ENCODE results near the gene CD226. TPM values are rescaled to one million over a fixed set of nuclear protein-coding genes. Genes with fewer than 3 reads are reported as not detected.

CD226 gene
- total RNA-seq, 1 experiment from 2014 or later, result 1.2 TPM

DNA sequence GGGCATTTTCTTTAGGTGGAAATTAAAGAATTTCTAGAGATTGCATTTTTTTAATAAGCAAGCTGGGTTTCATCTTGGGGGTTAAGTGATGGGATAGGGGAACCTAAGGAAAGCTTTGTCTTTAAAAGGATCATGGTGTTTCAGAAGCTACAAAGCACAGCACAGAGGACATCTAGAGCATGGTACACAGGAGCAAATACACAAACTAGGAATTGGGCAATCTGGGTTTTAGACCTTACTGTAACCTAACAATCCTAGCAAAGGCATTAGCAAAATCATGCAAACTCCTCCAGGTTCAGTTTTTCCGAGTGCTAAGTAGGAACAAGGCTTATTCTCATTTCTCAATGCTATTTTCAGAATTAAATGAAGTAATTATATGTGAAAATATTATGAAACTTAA, 134.1 kb downstream of the CD226 start:
- H2AFZ ChIP-seq (ENCODE audit: low read depth, low read length, poor library complexity, severe bottlenecking), result no peak overlapping the region
- H3K4me3 ChIP-seq (replicated peaks in 1 of 2; ENCODE audit: low read depth in 1 of 2, low read length in 2 of 2), result no peak overlapping the region
- H3K27me3 ChIP-seq (ENCODE audit: insufficient read depth, low read length), result no peaks in the 10 kb centered on the region
- H4K20me1 ChIP-seq (ENCODE audit: insufficient read depth), result no peaks in the 10 kb centered on the region
- no peaks in the 10 kb centered on the region for H3K4me1 ChIP-seq (ENCODE audit: control insufficient read depth in 1 of 2, insufficient read depth in 2 of 2, low read length in 2 of 2)
- CTCF ChIA-PET, result no interaction called here
- H3K9me2 ChIP-seq (ENCODE audit: insufficient read depth), result no peaks in the 10 kb centered on the region
- no peak overlapping the region for H3K4me2 ChIP-seq (ENCODE audit: low read length)
- no peak overlapping the region for H3K9ac ChIP-seq (ENCODE audit: low read length)
- DNase-seq (ENCODE audit: low read depth, low spot score) (no peak), ATAC-seq (no peak)
- H3K27ac ChIP-seq (ENCODE audit: low read depth, low read length), result no peak overlapping the region
- intact Hi-C loops (cut with micrococcal nuclease), result no loop called here
- no TSS peak for BruUV-seq (replicated peaks)
- POLR2A ChIA-PET, result no interaction called here
- RAD21 ChIA-PET (ENCODE audit: low non-redundant PET in 1 of 2, low total read pairs in 2 of 2, uncharacterized antibody in 2 of 2, unreplicated experiment in 2 of 2), result no interaction called here
- H3K79me2 ChIP-seq (ENCODE audit: insufficient read depth, low read length), result no peaks in the 10 kb centered on the region
- H3K36me3 ChIP-seq (ENCODE audit: control insufficient read depth in 1 of 2, insufficient read depth in 2 of 2, low read length in 2 of 2), result no peaks in the 10 kb centered on the region
- TF ChIP-seq, protein P1, sequence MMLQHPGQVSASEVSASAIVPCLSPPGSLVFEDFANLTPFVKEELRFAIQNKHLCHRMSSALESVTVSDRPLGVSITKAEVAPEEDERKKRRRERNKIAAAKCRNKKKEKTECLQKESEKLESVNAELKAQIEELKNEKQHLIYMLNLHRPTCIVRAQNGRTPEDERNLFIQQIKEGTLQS (IDR thresholded peaks at IDR 0.05), result no peak
- TF ChIP-seq, protein P2, sequence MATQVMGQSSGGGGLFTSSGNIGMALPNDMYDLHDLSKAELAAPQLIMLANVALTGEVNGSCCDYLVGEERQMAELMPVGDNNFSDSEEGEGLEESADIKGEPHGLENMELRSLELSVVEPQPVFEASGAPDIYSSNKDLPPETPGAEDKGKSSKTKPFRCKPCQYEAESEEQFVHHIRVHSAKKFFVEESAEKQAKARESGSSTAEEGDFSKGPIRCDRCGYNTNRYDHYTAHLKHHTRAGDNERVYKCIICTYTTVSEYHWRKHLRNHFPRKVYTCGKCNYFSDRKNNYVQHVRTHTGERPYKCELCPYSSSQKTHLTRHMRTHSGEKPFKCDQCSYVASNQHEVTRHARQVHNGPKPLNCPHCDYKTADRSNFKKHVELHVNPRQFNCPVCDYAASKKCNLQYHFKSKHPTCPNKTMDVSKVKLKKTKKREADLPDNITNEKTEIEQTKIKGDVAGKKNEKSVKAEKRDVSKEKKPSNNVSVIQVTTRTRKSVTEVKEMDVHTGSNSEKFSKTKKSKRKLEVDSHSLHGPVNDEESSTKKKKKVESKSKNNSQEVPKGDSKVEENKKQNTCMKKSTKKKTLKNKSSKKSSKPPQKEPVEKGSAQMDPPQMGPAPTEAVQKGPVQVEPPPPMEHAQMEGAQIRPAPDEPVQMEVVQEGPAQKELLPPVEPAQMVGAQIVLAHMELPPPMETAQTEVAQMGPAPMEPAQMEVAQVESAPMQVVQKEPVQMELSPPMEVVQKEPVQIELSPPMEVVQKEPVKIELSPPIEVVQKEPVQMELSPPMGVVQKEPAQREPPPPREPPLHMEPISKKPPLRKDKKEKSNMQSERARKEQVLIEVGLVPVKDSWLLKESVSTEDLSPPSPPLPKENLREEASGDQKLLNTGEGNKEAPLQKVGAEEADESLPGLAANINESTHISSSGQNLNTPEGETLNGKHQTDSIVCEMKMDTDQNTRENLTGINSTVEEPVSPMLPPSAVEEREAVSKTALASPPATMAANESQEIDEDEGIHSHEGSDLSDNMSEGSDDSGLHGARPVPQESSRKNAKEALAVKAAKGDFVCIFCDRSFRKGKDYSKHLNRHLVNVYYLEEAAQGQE (IDR thresholded peaks at IDR 0.05; ENCODE audit: low read depth), result no peak
- TF ChIP-seq, protein P3, sequence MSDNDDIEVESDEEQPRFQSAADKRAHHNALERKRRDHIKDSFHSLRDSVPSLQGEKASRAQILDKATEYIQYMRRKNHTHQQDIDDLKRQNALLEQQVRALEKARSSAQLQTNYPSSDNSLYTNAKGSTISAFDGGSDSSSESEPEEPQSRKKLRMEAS (IDR thresholded peaks at IDR 0.05), result no peak
- TF ChIP-seq TCF7L2 (IDR thresholded peaks at IDR 0.05; ENCODE audit: borderline replicate concordance, extremely low read depth, insufficient read depth, insufficient read length) (no peak), POLR2A (IDR thresholded peaks at IDR 0.05; ENCODE audit: borderline replicate concordance, extremely low read depth, insufficient read depth, insufficient read length) (no peak)
- no peaks in the 10 kb centered on the region for H3K9me3 ChIP-seq (ENCODE audit: control insufficient read depth in 1 of 2, insufficient read depth in 1 of 2, low read depth in 1 of 2, low read length in 2 of 2)

DNA sequence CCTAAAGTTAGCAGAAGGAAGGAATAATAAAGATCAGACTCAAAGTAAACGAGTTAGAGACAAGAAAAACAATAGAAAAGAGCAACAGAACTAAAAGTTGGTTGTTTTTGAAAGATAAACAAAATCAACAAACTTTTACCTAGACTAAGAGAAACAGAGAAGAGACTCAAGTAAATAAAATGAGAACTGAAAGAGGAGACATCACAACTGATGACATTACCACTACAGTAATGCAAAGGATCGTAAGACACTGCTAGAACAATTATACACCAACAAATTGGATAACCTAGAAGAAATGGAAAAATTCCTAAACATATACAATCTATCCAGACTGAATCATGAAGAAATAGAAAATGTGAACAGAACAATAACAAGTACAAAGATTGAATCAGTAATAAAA, 139.3 kb downstream of the CD226 start:
- POLR2A ChIA-PET, result no interaction called here
- CTCF ChIA-PET, result no interaction called here
- Histone ChIP-seq H3K9me3 (ENCODE audit: control insufficient read depth in 1 of 2, insufficient read depth in 1 of 2, low read depth in 1 of 2, low read length in 2 of 2) (no peaks in the 10 kb centered on the region), H3K27ac (ENCODE audit: low read depth, low read length) (no peak overlapping the region), H3K27me3 (ENCODE audit: insufficient read depth, low read length) (no peaks in the 10 kb centered on the region), H3K9ac (ENCODE audit: low read length) (no peak overlapping the region), H3K79me2 (ENCODE audit: insufficient read depth, low read length) (no peaks in the 10 kb centered on the region), H3K4me2 (ENCODE audit: low read length) (no peak overlapping the region), H3K36me3 (ENCODE audit: control insufficient read depth in 1 of 2, insufficient read depth in 2 of 2, low read length in 2 of 2) (no peaks in the 10 kb centered on the region), H3K4me1 (ENCODE audit: control insufficient read depth in 1 of 2, insufficient read depth in 2 of 2, low read length in 2 of 2) (no peaks in the 10 kb centered on the region), H2AFZ (ENCODE audit: low read depth, low read length, poor library complexity, severe bottlenecking) (no peak overlapping the region), H3K9me2 (ENCODE audit: insufficient read depth) (no peaks in the 10 kb centered on the region), H3K4me3 (replicated peaks in 1 of 2; ENCODE audit: low read depth in 1 of 2, low read length in 2 of 2) (no peak overlapping the region), H4K20me1 (ENCODE audit: insufficient read depth) (no peaks in the 10 kb centered on the region)
- BruUV-seq (replicated peaks), result no TSS peak
- TF ChIP-seq CBX3 (IDR thresholded peaks at IDR 0.05; ENCODE audit: low read depth) (no peak), TCF7L2 (IDR thresholded peaks at IDR 0.05; ENCODE audit: borderline replicate concordance, extremely low read depth, insufficient read depth, insufficient read length) (no peak), POLR2AphosphoS5 (IDR thresholded peaks at IDR 0.05; ENCODE audit: low read depth, low read length) (no peak), SRF (IDR thresholded peaks at IDR 0.05; ENCODE audit: low read depth) (no peak)
- intact Hi-C loops (cut with micrococcal nuclease), result no loop called here
- DNase-seq (ENCODE audit: low read depth, low spot score), result no peak
- RAD21 ChIA-PET (ENCODE audit: low non-redundant PET in 1 of 2, low total read pairs in 2 of 2, uncharacterized antibody in 2 of 2, unreplicated experiment in 2 of 2), result no interaction called here
- ATAC-seq, result no peak

Measured in HCT116 (cell line).